ENCODE data around the gene KRT75.

The KRT75 gene

DNA sequence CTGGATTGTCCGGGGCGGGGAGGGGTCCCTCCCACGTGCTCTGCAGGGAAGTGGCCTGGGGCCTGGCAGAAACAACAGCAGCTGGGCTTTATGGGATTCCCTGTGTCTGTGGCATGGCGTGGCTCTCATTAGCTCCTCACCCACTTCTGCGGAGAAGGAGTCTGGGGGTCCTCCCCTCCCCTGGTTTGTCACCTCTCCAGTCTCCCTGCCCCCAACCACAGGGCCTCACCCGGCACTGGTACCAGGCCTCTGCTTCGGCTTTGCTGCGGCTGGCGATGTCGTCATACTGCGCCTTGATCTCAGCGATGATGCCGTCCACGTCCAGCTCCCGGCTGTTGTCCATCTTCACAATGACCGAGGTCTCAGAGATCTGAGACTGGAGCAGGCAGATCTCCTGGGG is 34.4 kb downstream of the KRT75 start:
- Histone ChIP-seq H3K9me3 (replicated peaks; ENCODE audit: low read length) (no peaks in the 10 kb centered on the region), H3K4me3 (ENCODE audit: low read length) (no peak overlapping the region), H3K36me3 (ENCODE audit: insufficient read depth, low read length) (no peaks in the 10 kb centered on the region), H3K9ac (ENCODE audit: low read depth, low read length) (no peak overlapping the region), H3K4me1 (ENCODE audit: control insufficient read depth, insufficient read depth, low read length) (no peaks in the 10 kb centered on the region), H3K27me3 (ENCODE audit: control insufficient read depth, insufficient read depth, low read length) (peaks cover 81% of the 10 kb centered on the region), H3K4me2 (ENCODE audit: low read length) (no peak overlapping the region)

GRCh38 chr12:52398176-52398575 is 36.0 kb downstream of the KRT75 start:
- Histone ChIP-seq H3K4me3 (ENCODE audit: low read length) (no peak overlapping the region), H3K9ac (ENCODE audit: low read depth, low read length) (no peak overlapping the region), H3K9me3 (replicated peaks; ENCODE audit: low read length) (no peaks in the 10 kb centered on the region), H3K4me2 (ENCODE audit: low read length) (no peak overlapping the region), H3K27me3 (ENCODE audit: control insufficient read depth, insufficient read depth, low read length) (peaks cover 81% of the 10 kb centered on the region), H3K36me3 (ENCODE audit: insufficient read depth, low read length) (no peaks in the 10 kb centered on the region), H3K4me1 (ENCODE audit: control insufficient read depth, insufficient read depth, low read length) (no peaks in the 10 kb centered on the region)

DNA sequence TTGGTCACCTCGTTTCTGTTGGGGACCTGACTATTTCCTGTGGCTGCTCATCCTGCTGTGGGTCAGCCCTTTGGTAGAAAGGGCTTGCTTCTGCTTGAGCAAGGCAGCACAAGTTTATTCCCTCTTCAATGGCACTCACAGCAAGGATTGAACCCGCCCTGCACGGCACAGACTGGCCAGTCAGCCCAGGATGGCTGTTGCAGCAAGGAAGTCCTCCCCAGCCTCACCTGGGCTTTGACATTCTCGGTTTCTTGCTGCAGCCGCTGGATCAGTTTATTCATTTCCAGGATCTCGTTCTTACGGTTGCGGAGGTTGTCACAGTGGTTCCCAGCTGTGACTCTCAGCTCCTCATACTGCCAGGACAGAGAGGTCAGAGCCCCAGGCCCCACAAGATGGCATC is 37.5 kb downstream of the KRT75 start:
- H3K9me3 ChIP-seq (replicated peaks; ENCODE audit: low read length), result no peaks in the 10 kb centered on the region
- H3K4me2 ChIP-seq (ENCODE audit: low read length), result no peak overlapping the region
- H3K27me3 ChIP-seq (ENCODE audit: control insufficient read depth, insufficient read depth, low read length), result peaks cover 67% of the 10 kb centered on the region
- no peaks in the 10 kb centered on the region for H3K4me1 ChIP-seq (ENCODE audit: control insufficient read depth, insufficient read depth, low read length)
- H3K9ac ChIP-seq (ENCODE audit: low read depth, low read length), result no peak overlapping the region
- no peaks in the 10 kb centered on the region for H3K36me3 ChIP-seq (ENCODE audit: insufficient read depth, low read length)
- H3K4me3 ChIP-seq (ENCODE audit: low read length), result no peak overlapping the region

DNA sequence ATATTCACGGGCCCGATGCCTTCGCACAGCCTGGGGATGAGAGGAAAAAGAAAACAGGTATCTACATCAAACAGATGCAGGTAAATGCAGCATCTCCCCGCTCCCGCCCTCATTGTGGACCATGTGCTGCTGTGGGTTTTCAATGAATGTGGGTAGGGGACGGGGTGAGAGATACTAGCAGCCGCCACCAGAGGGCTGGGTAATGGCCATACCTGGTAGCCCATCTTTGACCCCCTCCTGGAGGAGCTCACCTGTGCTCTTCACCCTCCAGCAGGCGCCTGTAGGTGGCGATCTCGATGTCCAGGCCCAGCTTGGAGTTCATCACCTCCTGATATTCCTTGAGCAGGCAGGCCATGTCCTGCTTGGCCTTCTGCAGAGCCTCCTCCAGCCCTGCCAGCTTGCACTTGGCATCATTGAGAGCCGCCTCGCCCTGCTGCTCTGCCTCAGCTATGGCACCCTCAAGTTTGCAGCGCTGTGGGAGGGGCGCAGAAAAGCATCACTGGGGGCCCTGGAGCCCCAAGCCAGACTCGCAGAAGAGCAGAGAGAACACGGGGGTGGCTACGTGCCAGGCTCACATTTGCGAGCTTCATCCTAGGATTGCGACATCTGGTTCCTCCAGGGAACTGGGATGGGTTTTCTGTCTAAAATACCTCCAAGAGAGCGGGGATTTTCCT is 38.3 kb downstream of the KRT75 start:
- no peaks in the 10 kb centered on the region for H3K36me3 ChIP-seq (ENCODE audit: insufficient read depth, low read length)
- peaks cover 59% of the 10 kb centered on the region for H3K27me3 ChIP-seq (ENCODE audit: control insufficient read depth, insufficient read depth, low read length)
- H3K4me1 ChIP-seq (ENCODE audit: control insufficient read depth, insufficient read depth, low read length), result no peaks in the 10 kb centered on the region
- no peak overlapping the region for H3K9ac ChIP-seq (ENCODE audit: low read depth, low read length)
- H3K4me3 ChIP-seq (ENCODE audit: low read length), result no peak overlapping the region
- H3K9me3 ChIP-seq (replicated peaks; ENCODE audit: low read length), result no peaks in the 10 kb centered on the region
- no peak overlapping the region for H3K4me2 ChIP-seq (ENCODE audit: low read length)

DNA sequence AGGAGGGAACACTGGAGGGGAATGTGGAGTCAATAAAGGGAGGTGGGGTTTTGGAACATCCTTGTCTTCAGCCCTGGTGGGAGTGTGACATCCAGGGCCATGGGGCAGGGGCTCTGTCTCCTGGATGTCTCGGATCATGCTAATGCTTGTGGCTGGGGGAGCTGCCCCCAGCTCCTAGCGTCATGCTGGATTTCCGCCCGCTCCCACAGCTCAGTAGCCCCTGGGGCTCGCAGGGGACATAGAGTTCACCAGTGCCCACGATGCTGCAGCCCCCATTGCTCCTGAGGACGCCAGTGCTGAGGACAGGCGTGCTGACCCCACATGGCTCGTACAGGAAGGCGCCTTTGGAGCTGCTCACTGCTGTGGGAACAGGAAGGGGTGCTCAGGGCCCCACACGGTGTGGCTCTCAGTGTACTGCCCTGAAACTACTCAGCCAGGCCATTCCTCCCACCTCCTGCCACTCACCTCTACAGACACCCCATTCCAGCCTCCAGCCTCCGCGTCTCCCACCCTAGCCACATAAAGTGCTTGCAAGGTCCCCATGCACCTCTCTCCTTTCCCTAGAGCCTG is 39.2 kb downstream of the KRT75 start:
- H3K4me2 ChIP-seq (ENCODE audit: low read length), result no peak overlapping the region
- H3K27me3 ChIP-seq (ENCODE audit: control insufficient read depth, insufficient read depth, low read length), result peaks cover 55% of the 10 kb centered on the region
- H3K9ac ChIP-seq (ENCODE audit: low read depth, low read length), result no peak overlapping the region
- H3K4me3 ChIP-seq (ENCODE audit: low read length), result no peak overlapping the region
- H3K4me1 ChIP-seq (ENCODE audit: control insufficient read depth, insufficient read depth, low read length), result no peaks in the 10 kb centered on the region
- no peaks in the 10 kb centered on the region for H3K36me3 ChIP-seq (ENCODE audit: insufficient read depth, low read length)
- no peaks in the 10 kb centered on the region for H3K9me3 ChIP-seq (replicated peaks; ENCODE audit: low read length)

DNA sequence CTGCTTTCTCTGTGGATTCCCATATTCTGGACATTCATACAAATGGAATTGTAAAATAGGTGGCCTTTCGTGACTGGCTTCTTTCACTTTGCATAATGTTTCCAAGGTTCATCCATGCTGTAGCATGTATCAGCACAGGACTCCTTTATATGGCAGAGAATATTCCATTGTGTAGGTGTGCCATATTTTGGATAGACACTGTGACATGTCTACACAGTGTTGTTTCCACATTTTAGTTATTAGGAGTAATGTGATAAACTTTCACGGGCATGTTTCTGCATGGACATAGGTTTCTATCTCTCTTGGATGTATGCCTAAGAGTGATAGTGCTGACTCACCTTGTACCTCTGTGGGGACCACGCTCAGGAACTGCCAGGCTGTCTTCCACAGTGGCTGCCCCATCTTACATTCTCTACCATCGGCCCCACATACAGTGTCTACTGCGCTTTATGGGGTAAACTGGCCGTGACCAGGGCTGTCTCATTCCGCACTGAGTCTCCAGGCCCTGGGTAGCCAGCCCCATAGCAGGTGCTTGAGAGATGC is 41.6 kb downstream of the KRT75 start:
- no peak overlapping the region for H3K4me2 ChIP-seq (ENCODE audit: low read length)

DNA sequence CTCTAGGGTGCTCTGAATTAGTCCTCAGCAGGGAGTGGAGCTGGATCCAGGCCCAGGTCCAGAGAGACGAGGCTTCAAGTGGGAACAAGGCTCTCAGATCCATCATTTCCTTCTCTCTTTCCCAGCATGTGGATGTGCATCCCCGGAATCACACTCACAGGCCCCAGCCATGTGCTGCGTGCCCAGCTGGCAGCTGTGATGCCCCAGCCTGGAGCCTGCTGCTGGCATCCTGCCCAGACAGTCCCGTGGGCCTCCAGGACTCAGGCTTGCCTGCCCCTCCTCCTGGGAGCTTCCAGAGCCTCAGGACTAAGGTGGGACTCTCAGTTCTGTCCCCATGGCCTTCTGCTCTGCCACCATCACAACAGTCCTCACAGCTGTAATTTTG is 42.6 kb downstream of the KRT75 start:
- Histone ChIP-seq H3K9me3 (replicated peaks; ENCODE audit: low read length) (no peaks in the 10 kb centered on the region), H3K4me2 (ENCODE audit: low read length) (no peak overlapping the region), H3K4me3 (ENCODE audit: low read length) (no peak overlapping the region), H3K9ac (ENCODE audit: low read depth, low read length) (no peak overlapping the region), H3K36me3 (ENCODE audit: insufficient read depth, low read length) (no peaks in the 10 kb centered on the region), H3K27me3 (ENCODE audit: control insufficient read depth, insufficient read depth, low read length) (peaks cover 54% of the 10 kb centered on the region), H3K4me1 (ENCODE audit: control insufficient read depth, insufficient read depth, low read length) (no peaks in the 10 kb centered on the region)

More for the DNA sequence above, 41.6 kb downstream of the KRT75 start:
- Histone ChIP-seq H3K9ac (ENCODE audit: low read depth, low read length) (no peak overlapping the region), H3K9me3 (replicated peaks; ENCODE audit: low read length) (no peaks in the 10 kb centered on the region), H3K4me1 (ENCODE audit: control insufficient read depth, insufficient read depth, low read length) (no peaks in the 10 kb centered on the region), H3K36me3 (ENCODE audit: insufficient read depth, low read length) (no peaks in the 10 kb centered on the region), H3K27me3 (ENCODE audit: control insufficient read depth, insufficient read depth, low read length) (peaks cover 54% of the 10 kb centered on the region), H3K4me3 (ENCODE audit: low read length) (no peak overlapping the region)

DNA sequence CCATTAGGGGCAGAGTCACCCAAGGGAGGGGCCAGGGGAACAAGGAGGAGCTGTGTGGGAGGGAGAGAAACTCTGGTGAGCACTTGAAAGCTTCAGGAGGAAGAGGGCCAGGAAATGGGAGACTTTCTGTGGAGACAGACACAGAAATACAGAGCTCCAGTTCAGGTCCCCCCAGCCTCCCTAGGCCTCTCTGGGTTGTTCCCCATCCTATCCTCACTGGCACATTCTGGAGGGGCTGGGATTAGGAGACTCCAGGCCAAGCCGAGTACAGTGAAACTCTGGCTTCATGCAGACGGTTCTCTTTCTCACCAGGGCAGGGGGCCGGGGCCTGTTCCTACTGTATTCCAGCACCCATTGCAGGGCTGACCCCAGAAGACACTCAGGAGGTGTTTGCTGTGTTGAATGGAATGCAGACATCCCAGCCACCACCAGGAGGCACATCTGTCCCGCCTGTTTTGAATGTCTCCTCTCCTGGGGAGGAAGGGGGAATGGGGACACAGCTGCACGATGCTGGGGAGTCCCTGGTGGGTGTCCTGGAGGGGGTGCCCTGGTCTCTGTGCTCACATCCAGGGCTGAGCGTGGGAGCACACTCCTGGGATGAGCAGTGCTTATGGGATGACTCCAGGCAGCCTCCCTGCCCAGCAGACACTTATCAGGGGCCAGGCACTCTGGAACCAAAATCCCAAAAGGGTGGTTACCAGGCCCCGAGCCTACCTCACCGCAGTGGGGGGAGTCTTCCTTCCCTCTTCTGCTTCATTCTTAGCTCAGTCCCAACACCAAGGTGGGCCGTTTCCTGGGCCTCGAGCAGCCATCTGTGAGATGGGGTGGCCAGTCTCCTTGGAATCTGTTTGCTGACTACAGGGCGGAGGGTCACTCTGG is 43.2 kb downstream of the KRT75 start:
- Histone ChIP-seq H3K9me3 (replicated peaks; ENCODE audit: low read length) (no peaks in the 10 kb centered on the region), H3K4me1 (ENCODE audit: control insufficient read depth, insufficient read depth, low read length) (no peaks in the 10 kb centered on the region), H3K9ac (ENCODE audit: low read depth, low read length) (no peak overlapping the region), H3K4me2 (ENCODE audit: low read length) (no peak overlapping the region), H3K4me3 (ENCODE audit: low read length) (no peak overlapping the region), H3K27me3 (ENCODE audit: control insufficient read depth, insufficient read depth, low read length) (peaks cover 52% of the 10 kb centered on the region), H3K36me3 (ENCODE audit: insufficient read depth, low read length) (no peaks in the 10 kb centered on the region)

DNA sequence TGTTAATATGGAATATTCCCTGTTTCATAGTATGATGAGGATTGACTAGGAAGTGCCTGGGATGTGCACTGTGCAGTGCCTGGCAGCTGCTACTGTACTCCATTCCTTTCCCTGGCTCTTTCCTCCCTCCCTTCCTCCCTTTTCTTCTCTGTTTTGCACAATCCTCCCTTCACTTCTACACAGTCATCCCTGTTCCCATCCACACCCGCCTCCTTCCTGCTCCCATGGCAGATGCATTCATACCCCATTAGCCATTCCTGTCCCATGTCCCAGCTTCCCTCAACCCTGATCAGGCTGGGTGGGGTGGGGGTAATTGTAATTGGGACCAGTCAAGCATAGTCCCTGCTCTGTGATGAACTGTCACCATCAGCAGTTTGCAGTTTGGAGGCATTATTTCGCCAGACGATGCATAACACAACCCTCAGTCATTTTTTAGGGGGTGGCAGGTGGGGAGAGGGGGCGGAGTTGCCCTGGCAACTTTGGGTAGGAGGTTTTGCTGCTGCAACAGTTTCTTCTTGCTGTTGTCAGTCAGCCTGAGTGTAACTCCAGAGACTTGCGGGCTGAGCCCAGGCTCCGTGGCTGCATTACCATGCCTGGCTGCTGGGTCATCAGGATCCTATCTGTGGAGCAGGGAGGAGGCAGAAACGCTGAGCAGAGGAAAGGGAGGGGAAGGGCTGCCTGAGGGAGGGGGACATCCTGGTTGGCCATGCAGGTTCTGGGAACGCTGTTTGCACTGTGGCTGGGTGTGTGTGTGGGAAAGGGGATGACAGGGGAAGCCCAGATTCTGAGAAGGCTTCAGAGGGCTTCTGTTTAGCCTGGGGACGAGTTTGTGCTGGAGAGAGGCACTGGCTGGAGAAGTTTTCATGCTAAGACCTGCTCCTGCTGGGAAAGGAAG is 44.6 kb downstream of the KRT75 start:
- H3K36me3 ChIP-seq (ENCODE audit: insufficient read depth, low read length), result no peaks in the 10 kb centered on the region
- no peak overlapping the region for H3K4me2 ChIP-seq (ENCODE audit: low read length)
- no peak overlapping the region for H3K4me3 ChIP-seq (ENCODE audit: low read length)
- no peaks in the 10 kb centered on the region for H3K9me3 ChIP-seq (replicated peaks; ENCODE audit: low read length)
- peaks cover 55% of the 10 kb centered on the region for H3K27me3 ChIP-seq (ENCODE audit: control insufficient read depth, insufficient read depth, low read length)
- H3K9ac ChIP-seq (ENCODE audit: low read depth, low read length), result no peak overlapping the region
- no peaks in the 10 kb centered on the region for H3K4me1 ChIP-seq (ENCODE audit: control insufficient read depth, insufficient read depth, low read length)

GRCh38 chr12:52387859-52388258 is 46.3 kb downstream of the KRT75 start:
- Histone ChIP-seq H3K9me3 (replicated peaks; ENCODE audit: low read length) (no peaks in the 10 kb centered on the region), H3K27me3 (ENCODE audit: control insufficient read depth, insufficient read depth, low read length) (peaks cover 59% of the 10 kb centered on the region), H3K4me3 (ENCODE audit: low read length) (no peak overlapping the region), H3K4me1 (ENCODE audit: control insufficient read depth, insufficient read depth, low read length) (no peaks in the 10 kb centered on the region), H3K4me2 (ENCODE audit: low read length) (no peak overlapping the region), H3K9ac (ENCODE audit: low read depth, low read length) (no peak overlapping the region), H3K36me3 (ENCODE audit: insufficient read depth, low read length) (no peaks in the 10 kb centered on the region)

DNA sequence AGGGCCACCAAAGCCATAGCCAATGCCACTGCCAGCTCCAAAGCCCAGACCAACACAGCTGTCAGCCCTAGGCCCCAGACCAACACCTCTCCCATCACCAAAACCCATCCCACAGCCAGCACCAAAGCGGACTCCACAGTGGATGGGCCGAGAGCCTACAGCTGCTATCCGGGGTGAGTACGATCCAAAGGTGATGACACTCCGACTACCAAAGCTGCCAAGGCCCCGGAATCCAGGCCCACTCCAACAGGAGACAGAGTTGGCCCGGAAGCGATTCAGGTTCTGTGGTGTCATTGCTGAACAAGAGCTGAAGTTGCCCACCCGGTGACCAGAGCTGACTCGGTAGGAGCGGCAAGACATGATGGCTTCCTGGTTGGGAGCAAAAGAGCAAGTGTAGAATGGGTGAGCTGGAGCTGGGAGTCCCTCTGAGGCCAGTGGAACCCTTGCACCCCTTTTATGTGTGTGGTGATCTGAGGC is 48.9 kb downstream of the KRT75 start, which contains the start of gene KRT84:
Gene KRT84, minus strand, starts transcription at position 427 of the 477 bp plus-strand sequence. Its CDS starts 67 bp downstream, at position 360.
- Histone ChIP-seq H3K9ac (ENCODE audit: low read depth, low read length) (no peak within 1 kb of the TSS), H3K4me2 (ENCODE audit: low read length) (no peak within 1 kb of the TSS), H3K36me3 (ENCODE audit: insufficient read depth, low read length) (no peaks in the 10 kb centered on the region), H3K4me3 (ENCODE audit: low read length) (no peak within 1 kb of the TSS), H3K4me1 (ENCODE audit: control insufficient read depth, insufficient read depth, low read length) (no peaks in the 10 kb centered on the region), H3K27me3 (ENCODE audit: control insufficient read depth, insufficient read depth, low read length) (peaks cover 76% of the 10 kb centered on the region), H3K9me3 (replicated peaks; ENCODE audit: low read length) (no peaks in the 10 kb centered on the region)

All from skeletal muscle satellite cell (primary cell).